HL-60/S4 treated with phorbol 12-myristate 13-acetate at 8.2 ng/mL for 4 days and 3 days (cell line): ENCODE results near the gene RANBP2.

ENCODE experiments used
- in situ Hi-C: fragments of 300-500 bp; cut with MboI; formaldehyde crosslinking; loops from 2 replicates; pipeline ENCODE4 v1.15.0; 2022; ENCODE audit warnings: low sequenced_read_pairs

Gene RANBP2

DNA sequence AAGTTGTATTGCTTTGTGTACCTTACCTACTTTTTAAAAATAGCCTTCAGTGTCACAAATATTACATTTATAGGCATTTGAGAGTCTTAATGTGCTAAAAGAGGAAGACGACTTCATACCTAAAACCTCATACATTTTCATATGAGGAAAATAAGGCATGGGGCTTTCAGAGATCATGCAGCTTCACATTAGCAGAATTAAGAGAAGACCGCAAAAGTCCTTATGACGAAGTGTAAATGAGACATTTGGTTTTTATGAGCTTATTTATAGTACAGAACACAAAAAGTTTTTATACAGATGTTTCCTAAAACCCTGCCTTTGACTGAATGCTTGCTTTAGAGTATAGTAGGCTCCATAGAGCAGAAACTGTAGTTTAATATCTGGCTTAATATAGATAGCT lies 57.2 kb downstream of the RANBP2 start:
- in situ Hi-C loops, result no loop called here

DNA sequence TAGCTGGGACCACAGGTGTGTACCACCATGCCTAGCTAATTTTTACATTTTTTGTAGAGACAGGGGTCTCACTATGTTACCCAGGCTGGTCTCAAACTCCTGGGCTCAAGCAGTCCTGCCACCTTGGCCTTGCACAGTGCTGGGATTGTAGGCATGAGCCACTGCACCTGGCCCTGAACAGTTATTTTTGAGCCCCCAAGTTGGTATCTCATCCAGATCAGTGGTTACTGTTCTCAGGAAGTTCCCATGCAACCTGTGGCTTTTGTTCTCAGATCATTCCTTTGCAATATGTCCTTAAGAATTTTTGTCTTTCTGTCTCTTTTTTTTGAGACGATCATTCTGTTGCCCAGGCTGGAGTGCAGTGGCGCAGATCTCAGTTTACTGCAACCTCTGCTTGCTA lies 59.6 kb downstream of the RANBP2 start:
- in situ Hi-C loops, result no loop called here

- in situ Hi-C loops, result no loop called here
Observed at GRCh38 chr2:108786008-108786353, 66.7 kb downstream of the RANBP2 start.

GRCh38 chr2:108786354-108787215 lies 67.3 kb downstream of the RANBP2 start, which contains the start of gene CCDC138:
CCDC138 (plus strand) TSS chr2:108786771; CDS start chr2:108786823, 52 bp downstream.
- in situ Hi-C loops, result no loop called here

- in situ Hi-C loops, result no loop called here
Observed at GRCh38 chr2:108787216-108787541, 67.9 kb downstream of the RANBP2 start.

GRCh38 chr2:108803045-108803736 lies 83.9 kb downstream of the RANBP2 start:
- in situ Hi-C loops, result no loop called here

DNA sequence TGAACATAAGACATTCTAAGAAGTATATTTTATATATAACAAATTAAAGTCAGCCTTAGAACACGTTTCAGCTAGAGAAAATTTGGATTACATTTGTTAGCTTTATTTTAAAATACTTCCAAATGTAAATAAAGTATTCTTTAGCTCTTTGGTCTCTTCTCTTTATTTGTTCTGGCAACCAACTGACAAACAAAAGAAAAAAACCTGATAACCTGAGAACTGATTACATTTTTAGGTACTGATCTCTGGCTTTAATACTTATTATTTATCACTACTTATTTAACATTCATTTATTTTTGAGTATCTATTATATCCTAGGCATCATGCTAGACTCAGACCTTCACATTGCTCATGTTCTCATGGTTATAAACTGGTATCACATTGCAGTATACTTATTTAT lies 85.8 kb downstream of the RANBP2 start:
- in situ Hi-C loops, result no loop called here

DNA sequence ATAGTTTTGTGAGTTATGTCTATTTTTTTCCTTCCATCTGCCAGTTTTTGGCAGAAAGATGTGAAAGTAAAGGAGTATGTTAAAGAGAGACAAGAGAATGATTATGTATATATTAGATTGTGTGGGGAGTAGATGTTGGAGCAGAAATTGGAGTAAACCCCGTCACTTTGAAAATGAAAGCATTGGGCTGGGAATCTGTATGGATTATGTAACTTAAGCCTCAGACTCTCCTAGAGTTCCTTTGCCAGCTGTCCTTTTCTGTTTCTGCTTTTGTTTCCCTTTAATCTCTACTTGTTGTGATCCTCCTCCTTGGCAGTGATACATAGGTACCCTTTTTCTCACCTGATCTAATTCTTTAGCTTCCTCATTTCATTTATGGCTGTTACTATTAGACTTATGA lies 86.5 kb downstream of the RANBP2 start:
- in situ Hi-C loops, result no loop called here

DNA sequence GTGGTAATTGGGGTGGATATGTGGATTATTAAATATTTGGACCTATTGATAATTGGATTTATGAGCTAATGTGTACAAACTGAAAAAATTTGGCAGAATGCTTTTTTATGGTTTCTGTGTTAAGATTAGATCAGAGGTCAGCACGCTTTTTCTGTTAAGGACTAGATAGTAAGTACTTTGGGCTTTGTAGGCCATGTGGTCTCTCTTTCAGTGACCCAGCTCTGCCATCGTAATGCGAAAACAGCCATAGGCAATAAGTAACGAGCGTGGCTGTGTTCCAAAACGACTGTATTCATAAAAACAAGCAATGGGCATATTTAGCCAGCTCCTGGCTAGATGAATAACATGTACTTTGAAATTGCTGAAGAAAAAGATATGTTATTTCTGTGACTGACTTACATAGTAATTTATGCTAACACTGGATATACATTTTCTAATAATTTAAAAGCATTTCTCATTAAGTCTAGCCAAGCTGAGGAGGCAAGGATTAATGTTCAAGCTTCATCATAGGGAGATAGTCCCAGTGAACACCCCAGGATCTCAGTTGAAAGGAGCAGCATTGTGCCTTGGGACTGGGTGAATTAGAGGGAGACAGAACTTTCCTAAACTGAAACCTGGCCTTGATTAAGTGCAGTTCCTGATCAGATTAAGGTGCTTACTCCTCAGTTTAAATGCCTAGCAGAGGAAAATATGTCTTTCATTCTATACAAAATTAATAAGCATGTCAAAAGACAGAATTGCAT lies 87.3 kb downstream of the RANBP2 start:
- in situ Hi-C loops, result no loop called here

DNA sequence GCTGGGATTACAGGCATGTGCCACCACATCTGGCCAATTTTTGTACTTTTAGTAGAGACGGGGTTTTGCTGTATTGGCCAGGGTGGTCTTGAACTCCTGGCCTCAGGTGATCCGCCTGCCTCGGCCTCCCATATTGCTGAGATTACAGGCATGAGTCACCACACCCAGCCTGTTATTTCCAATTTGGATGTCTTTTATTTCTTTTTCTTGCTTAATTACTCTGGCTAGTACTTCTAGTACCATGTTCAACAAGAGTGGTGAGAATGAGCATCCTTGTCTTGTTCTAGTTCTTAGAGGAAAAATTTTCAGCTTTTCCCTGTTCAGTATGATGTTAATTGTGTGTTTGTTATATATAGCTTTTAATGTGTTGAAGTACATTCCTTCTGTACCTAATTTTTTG lies 90.7 kb downstream of the RANBP2 start:
- in situ Hi-C loops, result no loop called here

- in situ Hi-C loops, result no loop called here
Observed at GRCh38 chr2:108810993-108811957, 92.0 kb downstream of the RANBP2 start.

DNA sequence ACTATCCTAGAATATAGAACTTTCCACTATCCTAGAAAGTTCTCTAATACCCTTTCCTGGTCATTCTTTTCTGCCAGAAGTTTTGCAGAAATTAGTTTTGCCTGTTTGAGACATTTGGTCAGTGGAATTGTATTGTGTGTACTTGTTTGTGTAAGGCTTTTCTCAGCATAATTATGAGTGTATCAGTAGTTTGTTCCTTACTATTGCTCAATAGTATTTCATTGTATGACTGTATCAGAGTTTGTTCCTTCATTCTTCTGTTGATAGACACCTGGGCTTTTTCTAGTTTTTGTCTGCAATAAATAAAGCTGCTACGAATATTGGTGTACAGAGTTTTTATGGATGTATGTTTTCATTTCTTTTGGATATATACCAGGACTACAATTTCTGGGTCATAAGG lies 94.5 kb downstream of the RANBP2 start:
- in situ Hi-C loops, result no loop called here

GRCh38 chr2:108820482-108820881 lies 101.2 kb downstream of the RANBP2 start:
- in situ Hi-C loops, result no loop called here

DNA sequence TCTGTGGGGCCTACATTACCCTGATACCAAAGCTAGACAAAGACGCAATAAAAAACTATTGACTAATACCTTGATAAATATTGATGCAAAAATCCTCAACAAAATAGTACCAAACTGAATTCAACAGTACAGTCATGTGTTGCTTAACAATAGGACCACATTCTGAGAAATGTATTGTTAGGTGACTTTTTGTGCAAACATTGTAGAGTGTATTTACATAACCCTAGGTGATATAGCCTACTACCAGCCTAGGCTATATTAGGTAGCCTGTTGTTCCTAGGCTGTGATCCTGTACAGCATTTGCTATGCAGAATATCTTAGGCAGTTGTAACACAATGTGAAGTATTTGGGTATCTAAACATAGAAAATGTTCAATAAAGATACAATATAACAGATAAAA lies 104.0 kb downstream of the RANBP2 start:
- in situ Hi-C loops, result no loop called here

DNA sequence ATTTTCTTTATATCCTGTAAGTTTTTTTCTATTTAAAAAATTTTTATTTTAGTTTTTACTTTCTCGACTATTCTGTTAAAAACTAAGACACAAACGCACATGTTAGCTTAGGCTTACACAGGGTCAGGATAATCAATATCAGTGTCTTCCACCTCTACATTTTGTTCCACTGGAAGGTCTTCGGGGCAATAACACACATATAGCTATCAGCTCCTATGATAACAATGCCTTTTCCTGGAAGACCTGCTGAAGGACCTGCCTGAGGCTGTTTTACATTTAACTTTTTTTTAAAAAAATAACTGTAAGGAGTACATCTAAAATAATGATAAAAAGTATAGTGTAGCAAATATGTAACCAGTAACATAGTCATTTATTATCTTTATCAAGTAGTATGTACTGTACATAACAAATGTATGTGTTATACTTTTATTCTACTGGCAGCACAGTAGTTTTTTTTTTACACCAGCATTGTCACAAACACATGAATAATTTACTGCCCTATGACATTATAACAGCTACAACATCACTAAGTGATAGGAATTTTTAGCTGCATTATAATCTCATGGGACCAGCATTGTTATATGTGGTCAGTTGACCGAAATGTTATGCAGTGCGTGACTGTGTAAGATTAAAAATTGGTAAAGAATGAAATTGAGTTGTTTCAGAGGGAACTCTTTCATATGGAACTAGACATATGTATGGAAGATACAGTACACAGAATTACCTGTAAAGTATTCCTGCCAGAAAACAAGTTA lies 105.2 kb downstream of the RANBP2 start:
- in situ Hi-C loops, result no loop called here

- in situ Hi-C loops, result no loop called here
Observed at GRCh38 chr2:108825254-108825653, 106.0 kb downstream of the RANBP2 start.

DNA sequence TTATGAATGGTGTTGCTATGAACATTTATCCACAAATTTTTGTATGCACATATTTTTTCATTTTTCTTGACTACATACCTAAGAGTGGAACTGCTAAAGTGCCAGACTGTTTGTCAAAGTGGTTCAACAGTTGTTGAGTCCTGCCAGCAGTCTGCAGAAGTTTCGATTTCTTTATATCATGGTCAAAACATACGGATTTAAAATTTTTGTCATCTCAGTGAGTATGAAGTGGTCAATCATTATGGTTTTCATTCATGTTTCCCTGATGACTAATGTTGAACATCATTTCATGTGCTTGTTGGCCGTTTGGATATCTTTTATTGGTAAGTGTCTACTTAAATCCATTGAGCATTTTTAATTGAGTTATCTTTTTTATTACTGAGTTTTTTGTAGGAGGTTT lies 106.5 kb downstream of the RANBP2 start:
- in situ Hi-C loops, result no loop called here

DNA sequence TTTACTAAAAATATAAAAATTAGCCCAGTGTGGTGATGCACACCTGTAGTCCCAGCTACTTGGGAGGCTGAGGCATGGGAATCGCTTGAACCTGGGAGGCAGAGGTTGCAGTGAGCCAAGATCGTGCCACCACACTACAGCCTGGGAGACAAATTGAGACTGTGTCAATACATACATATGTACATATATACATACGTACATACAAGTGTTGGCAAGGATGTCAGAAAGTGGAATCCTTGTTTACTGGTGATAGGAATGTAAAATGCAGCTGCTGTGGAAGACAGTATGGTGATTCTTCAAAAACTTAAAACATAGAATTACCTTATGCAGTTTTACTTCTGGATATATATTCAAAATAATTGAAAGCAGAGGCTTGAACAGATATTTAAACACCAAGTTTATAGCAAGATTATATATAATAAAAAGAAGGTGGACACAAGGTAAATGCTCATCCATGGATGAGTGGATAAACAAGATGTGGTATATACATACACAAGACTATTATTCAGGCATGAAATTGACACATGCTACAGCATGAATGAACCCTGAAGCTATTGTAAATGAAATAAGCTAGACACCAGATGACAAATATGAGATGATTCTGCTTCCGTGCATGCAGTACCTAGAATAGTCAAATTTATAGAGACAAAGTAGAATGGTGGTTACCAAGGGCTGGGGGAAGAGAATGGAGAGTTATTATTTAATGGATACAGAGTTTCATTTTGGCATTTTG lies 110.5 kb downstream of the RANBP2 start:
- in situ Hi-C loops, result no loop called here

DNA sequence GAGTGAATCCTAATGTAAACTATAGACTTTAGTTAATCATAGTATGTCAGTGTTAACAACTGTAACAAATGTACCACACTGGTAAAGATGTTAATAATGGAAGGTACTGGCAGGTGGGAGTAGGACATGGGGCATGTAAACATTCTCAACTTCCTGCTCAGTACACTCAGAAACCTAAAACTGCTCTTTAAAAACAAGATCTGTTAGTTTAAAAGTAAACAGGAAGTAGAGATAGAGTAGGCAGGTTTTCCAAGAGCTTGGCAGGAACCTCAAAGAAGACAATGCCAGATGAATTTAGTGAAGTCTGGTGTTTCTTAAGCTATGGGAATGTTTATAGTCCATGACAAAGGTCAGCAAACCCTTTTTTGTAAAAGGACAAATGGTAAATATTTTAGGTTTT lies 113.9 kb downstream of the RANBP2 start:
- in situ Hi-C loops, result no loop called here
